ENCODE measurements around the gene NUMBL.
"Not testable (repeated sequence)": the region's sequence is repeated elsewhere in the genome, so short reads cannot be mapped to it uniquely, and the experiment has no call there.

Gene NUMBL

GRCh38 chr19:40629346-40629745 is 61.1 kb downstream of the NUMBL start:
- DNase-seq (ENCODE audit: low read depth in 3 of 3) = no peak

GRCh38 chr19:40627486-40628279 is 62.8 kb downstream of the NUMBL start:
- no peak for DNase-seq (ENCODE audit: low read depth in 3 of 3)

GRCh38 chr19:40626918-40627317 is 63.5 kb downstream of the NUMBL start:
- DNase-seq (ENCODE audit: low read depth in 3 of 3) = no peak

GRCh38 chr19:40625406-40626120 is 64.9 kb downstream of the NUMBL start:
- DNase-seq (ENCODE audit: low read depth in 3 of 3) = no peak

- DNase-seq (ENCODE audit: low read depth in 3 of 3) = not testable (repeated sequence)
Measured at GRCh38 chr19:40624369-40625153, 65.9 kb downstream of the NUMBL start.

GRCh38 chr19:40623403-40624251 is 66.8 kb downstream of the NUMBL start:
- no peak for DNase-seq (ENCODE audit: low read depth in 3 of 3)

GRCh38 chr19:40622773-40623075 is 67.7 kb downstream of the NUMBL start:
- no peak for DNase-seq (ENCODE audit: low read depth in 3 of 3)

- no peak for DNase-seq (ENCODE audit: low read depth in 3 of 3)
Measured at GRCh38 chr19:40621966-40622772, 68.3 kb downstream of the NUMBL start.

GRCh38 chr19:40621283-40621682 is 69.2 kb downstream of the NUMBL start:
- DNase-seq (ENCODE audit: low read depth in 3 of 3) = no peak

- DNase-seq (ENCODE audit: low read depth in 3 of 3) = no peak
Measured at GRCh38 chr19:40620161-40620485, 70.3 kb downstream of the NUMBL start.

GRCh38 chr19:40619333-40620160 is 70.9 kb downstream of the NUMBL start:
- DNase-seq (ENCODE audit: low read depth in 3 of 3) = no peak

- DNase-seq (ENCODE audit: low read depth in 3 of 3) = no peak
Measured at GRCh38 chr19:40617961-40618360, 72.5 kb downstream of the NUMBL start.

- DNase-seq (ENCODE audit: low read depth in 3 of 3) = no peak
Measured at GRCh38 chr19:40616941-40617340, 73.5 kb downstream of the NUMBL start.

GRCh38 chr19:40616178-40616577 is 74.3 kb downstream of the NUMBL start:
- no peak for DNase-seq (ENCODE audit: low read depth in 3 of 3)

Measured in stimulated activated CD4-positive, alpha-beta T cell treated with anti-CD3 and anti-CD28 coated beads, TNF-alpha, amount 100 ng/mL, for 48 hours (primary cell).